A549 treated with AZD9567 at 1 μM for 4 hours (cell line): ENCODE measurements around the gene DND1. TPM values are rescaled to one million over a fixed set of nuclear protein-coding genes. Genes with fewer than 3 reads are reported as not detected.

Source experiments
- total RNA-seq: library from RNA; stranded (reverse); fragments of 200-300 nt; extraction: Qiagen RNA extraction; gene quantifications from 5 replicates; pipeline ENCODE4 v1.2.3, GENCODE V29; 2022; ENCODE audit not compliant: insufficient read depth

The DND1 gene
- 0.91 to 1.1 TPM (median 0.98 TPM) in 4 of 5 replicates, not detected in the other for total RNA-seq

DNA sequence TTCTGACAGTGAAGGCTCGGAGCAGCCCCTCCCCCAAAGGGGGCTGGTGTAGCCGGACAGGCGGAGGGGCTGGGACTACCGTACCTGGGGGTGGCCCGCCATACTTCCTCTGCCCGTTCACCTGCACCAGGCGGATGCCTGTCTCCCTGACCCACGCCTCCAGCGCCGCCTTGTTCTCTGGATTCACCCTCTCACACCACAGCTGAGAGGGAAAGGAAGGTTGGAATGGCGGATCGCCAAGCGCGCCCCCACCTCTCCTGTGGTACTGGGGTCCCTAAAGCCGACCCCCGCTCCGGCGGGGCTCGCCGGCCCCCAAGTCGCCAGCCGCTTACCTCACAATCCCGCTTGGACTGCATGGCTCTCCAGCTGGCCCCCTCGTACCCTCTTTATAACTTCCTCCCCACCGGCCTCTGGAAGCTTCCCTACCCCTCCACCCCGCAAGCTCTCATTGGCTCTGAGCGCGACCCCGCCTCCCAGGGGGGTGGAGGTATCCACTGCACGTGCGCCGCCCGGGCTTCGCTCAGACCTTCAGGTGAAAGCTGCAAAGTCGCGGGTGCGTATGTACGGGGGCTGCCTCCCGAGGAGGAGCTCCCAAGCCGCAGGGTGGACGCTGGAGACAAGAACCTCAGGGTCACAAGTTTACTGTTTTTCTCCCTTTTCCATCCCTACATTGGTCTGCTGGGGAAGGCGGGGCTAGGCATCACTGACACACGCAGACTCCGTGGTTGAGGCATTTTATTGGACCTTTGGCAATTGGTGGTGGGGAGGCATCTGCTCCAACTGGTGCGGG is at the start of gene DND1:
DND1 (minus strand) TSS at position 390 of the 790 bp plus-strand sequence; CDS start at position 356, 34 bp downstream.

GRCh38 chr5:140700177-140701144 is 27.1 kb upstream of the DND1 start, which contains the start of gene ZMAT2:
Gene ZMAT2, plus strand, starts transcription at chr5:140700447. Its CDS starts 14 bp downstream, at chr5:140700461.

GRCh38 chr5:140690941-140691924 is 17.9 kb upstream of the DND1 start, which contains the start of the genes HARS1 and HARS2:
Gene HARS1, minus strand, starts transcription at chr5:140691370. Its CDS starts 66 bp downstream, at chr5:140691304.
Gene HARS2, plus strand, starts transcription at chr5:140691455. Its CDS starts 194 bp downstream, at chr5:140691649.

DNA sequence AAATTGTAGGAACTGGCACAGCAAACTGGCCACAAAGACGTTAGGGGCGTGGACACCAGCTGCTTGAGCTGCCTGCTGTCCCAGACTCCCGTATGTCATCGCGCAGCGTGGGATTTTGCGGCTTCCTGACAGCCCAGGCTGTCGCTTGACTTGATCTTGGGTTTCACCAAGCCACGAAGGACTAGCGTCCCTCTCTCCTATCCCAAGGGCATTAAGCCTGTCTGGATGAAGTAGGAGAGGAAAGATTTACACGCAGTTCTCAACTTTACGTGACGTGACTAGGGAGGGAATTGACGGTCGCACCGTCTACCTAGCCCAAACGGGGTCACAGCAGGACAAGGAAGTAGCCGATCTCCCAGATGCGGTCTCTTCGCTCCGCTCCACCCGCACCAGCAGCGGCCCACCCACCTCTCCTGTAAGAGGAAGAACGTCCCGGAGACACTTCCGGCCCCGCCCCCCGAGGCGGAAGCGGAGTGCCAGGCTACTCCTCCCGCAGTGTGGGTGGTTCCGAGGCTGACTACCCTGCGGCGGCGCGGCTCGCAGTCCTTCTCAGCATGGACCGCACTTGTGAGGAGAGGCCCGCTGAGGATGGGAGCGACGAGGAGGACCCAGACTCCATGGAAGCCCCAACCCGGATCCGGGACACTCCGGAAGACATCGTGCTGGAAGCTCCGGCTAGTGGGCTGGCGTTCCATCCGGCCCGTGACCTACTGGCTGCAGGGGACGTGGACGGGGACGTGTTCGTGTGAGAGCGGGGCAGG is 8.8 kb downstream of the DND1 start, which contains the start of gene WDR55:
WDR55 (plus strand) TSS at position 546 of the 761 bp plus-strand sequence; CDS start at position 555, 9 bp downstream.

DNA sequence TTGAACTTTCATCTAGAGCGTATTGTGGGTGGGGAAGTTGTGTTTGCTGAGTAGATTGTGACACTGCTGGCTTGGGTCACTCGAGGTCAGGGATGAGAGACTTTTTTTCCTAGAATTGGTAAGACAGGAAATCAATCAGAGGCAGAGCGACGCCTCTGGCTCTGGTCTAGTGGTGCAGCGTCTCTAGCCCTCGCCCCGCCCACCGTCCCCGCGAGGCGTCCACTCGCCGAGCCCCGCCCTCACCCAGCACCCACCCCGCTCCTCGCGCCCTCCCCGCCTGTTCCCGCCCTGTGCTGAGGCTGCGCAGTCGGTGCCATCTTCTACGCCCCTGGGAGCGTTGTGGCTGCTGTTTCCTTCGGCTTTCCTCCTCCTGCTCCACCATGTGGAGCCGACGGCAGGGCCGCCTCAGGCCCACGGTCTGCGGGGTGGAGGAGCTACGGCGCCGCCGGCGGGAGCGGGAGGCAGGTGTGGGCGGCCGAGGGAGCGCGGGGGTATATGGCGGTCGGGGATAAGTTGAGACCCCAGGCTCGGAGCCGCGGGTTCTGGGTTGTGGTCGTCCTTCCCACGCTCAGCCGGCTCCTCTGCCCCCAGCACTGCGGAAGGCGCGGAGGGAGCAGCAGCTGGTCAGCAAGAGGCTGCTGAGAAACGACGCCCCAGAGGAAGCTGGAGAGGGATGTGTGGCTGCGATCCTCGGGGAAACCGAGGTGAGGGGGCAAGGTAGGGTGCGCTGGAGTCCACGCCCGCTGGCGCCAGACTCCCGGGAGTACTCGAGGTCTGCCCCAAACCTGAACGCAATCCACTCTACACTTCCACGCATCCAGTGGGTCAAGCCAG is 34.0 kb downstream of the DND1 start, which contains the start of gene TMCO6:
TMCO6 (plus strand) TSS at position 304 of the 834 bp plus-strand sequence; CDS start at position 381, 77 bp downstream.

DNA sequence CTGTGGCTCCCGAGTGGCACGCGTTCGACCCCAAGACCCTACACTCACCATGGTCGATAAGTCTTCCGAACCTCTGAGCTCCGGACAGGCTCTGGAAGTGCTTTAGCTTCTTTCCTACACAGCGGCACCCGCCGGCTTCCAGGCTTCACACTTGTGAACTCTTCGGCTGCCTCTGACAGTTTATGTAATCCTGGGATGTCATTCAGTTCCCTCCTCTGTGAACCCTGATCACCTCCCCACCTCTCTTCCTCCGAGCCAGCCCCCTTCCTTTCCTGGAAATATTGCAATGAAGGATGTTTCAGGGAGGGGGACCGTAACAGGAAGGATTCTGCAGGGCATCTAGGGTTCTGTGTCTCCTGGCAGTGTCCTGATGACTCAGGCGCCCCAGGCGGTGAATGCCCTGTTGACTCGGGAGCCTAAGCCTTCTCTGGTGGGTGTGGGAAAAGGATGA is 40.3 kb downstream of the DND1 start, which contains the start of gene CD14:
CD14 (minus strand) TSS at position 155 of the 451 bp plus-strand sequence; CDS start at position 51, 104 bp downstream.

Other genes starting within 250 kb of the DND1 start
- gene EIF4EBP3, start 125.9 kb downstream of the DND1 start, total RNA-seq, result 2.5 to 4.0 TPM (median 3.1 TPM) in 4 of 5 replicates, not detected in the other
- 35.3 to 51.4 TPM (median 46.1 TPM) in 5 replicates for gene SRA1, start 116.1 kb downstream of the DND1 start, total RNA-seq
- gene APBB3, start 109.0 kb downstream of the DND1 start, total RNA-seq, result 6.4 to 8.7 TPM (median 7.6 TPM) in 5 replicates
- 68.6 to 83.5 TPM (median 75.4 TPM) in 5 replicates for gene SLC35A4, start 108.7 kb downstream of the DND1 start, total RNA-seq
- gene CD14, start 40.4 kb downstream of the DND1 start, total RNA-seq, result 3.5 to 8.4 TPM (median 4.3 TPM) in 5 replicates
- gene TMCO6, start 34.1 kb downstream of the DND1 start, total RNA-seq, result 7.6 to 17.9 TPM (median 15.2 TPM) in 5 replicates
- gene NDUFA2, start 25.9 kb downstream of the DND1 start, total RNA-seq, result 83.8 to 126 TPM (median 125 TPM) in 5 replicates
- 86.0 to 142 TPM (median 88.2 TPM) in 5 replicates for gene IK, start 25.7 kb downstream of the DND1 start, total RNA-seq
- 29.5 to 34.8 TPM (median 31.2 TPM) in 5 replicates for gene WDR55, start 8.7 kb downstream of the DND1 start, total RNA-seq
- 76.1 to 99.2 TPM (median 80.5 TPM) in 5 replicates for gene HARS1, start 17.8 kb upstream of the DND1 start, total RNA-seq
- gene HARS2, start 17.9 kb upstream of the DND1 start, total RNA-seq, result 33.3 to 39.5 TPM (median 37.6 TPM) in 5 replicates
- gene ZMAT2, start 26.9 kb upstream of the DND1 start, total RNA-seq, result 79.6 to 128 TPM (median 85.6 TPM) in 5 replicates
- 0.13 to 0.25 TPM (median 0.16 TPM) in 4 of 5 replicates, not detected in the other for gene PCDHA1, start 112.6 kb upstream of the DND1 start, total RNA-seq
- 0.03 to 0.08 TPM (median 0.07 TPM) in 4 of 5 replicates, not detected in the other for gene PCDHA2, start 121.3 kb upstream of the DND1 start, total RNA-seq
- 0.75 to 1.6 TPM (median 0.85 TPM) in 5 replicates for gene PCDHA3, start 127.5 kb upstream of the DND1 start, total RNA-seq
- 1.2 to 3.4 TPM (median 1.7 TPM) in 5 replicates for gene PCDHA4, start 133.5 kb upstream of the DND1 start, total RNA-seq
- 0.57 to 0.63 TPM (median 0.59 TPM) in 5 replicates for gene PCDHA5, start 148.0 kb upstream of the DND1 start, total RNA-seq
- 0.02 to 0.05 TPM (median 0.03 TPM) in 4 of 5 replicates, not detected in the other for gene PCDHA6, start 154.4 kb upstream of the DND1 start, total RNA-seq
- gene PCDHA7, start 160.7 kb upstream of the DND1 start, total RNA-seq, result 0.09 to 0.12 TPM (median 0.12 TPM) in 4 of 5 replicates, not detected in the other
- gene PCDHA8, start 167.6 kb upstream of the DND1 start, total RNA-seq, result 0.04 to 0.10 TPM (median 0.08 TPM) in 3 of 5 replicates, not detected in the others
- gene PCDHA9, start 174.8 kb upstream of the DND1 start, total RNA-seq, result 0.02 TPM in 1 of 5 replicates, not detected in the others
- 0.01 to 0.05 TPM (median 0.02 TPM) in 3 of 5 replicates, not detected in the others for gene PCDHA10, start 182.3 kb upstream of the DND1 start, total RNA-seq
- gene PCDHA11, start 195.4 kb upstream of the DND1 start, total RNA-seq, result 0.06 to 0.18 TPM (median 0.13 TPM) in 4 of 5 replicates, not detected in the other
- gene PCDHA12, start 201.7 kb upstream of the DND1 start, total RNA-seq, result 1.6 to 3.1 TPM (median 2.8 TPM) in 5 replicates
- 0.05 to 0.07 TPM (median 0.06 TPM) in 4 of 5 replicates, not detected in the other for gene PCDHA13, start 208.5 kb upstream of the DND1 start, total RNA-seq